GM12875 (cell line): ENCODE results near the gene CASR.

Experiments
- H3K4me3 ChIP-seq: one replicate; pipeline ENCODE4 v1.5.1; 2011; ENCODE audit warnings: low read depth, low read length, control low read depth
- TF ChIP-seq, protein P1 (sequence below): IDR thresholded peaks from 2 replicates; pipeline ENCODE4 v1.5.1; 2011; ENCODE audit warnings: low read depth, mild to moderate bottlenecking, control low read depth, inconsistent platforms, low read length, moderate library complexity, borderline replicate concordance; ENCODE audit not compliant: insufficient read depth

Gene CASR

DNA sequence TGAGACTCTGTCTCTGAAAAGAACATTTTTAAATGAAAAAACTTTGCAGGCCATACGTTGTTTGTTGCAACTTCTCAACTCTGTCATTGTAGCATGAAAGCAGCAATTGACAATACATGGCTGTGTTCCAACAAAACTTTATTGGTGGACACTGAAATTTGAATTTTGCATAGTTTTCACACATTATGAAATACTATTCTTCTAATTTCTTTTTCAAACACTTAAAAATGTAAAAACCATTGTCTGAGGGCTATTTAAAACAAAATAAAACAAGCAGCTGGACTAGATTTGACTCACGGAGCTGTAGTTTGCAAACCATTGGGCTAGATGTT is 123.1 kb downstream of the CASR start:
- no peak overlapping the region for H3K4me3 ChIP-seq
- TF ChIP-seq, protein P1, sequence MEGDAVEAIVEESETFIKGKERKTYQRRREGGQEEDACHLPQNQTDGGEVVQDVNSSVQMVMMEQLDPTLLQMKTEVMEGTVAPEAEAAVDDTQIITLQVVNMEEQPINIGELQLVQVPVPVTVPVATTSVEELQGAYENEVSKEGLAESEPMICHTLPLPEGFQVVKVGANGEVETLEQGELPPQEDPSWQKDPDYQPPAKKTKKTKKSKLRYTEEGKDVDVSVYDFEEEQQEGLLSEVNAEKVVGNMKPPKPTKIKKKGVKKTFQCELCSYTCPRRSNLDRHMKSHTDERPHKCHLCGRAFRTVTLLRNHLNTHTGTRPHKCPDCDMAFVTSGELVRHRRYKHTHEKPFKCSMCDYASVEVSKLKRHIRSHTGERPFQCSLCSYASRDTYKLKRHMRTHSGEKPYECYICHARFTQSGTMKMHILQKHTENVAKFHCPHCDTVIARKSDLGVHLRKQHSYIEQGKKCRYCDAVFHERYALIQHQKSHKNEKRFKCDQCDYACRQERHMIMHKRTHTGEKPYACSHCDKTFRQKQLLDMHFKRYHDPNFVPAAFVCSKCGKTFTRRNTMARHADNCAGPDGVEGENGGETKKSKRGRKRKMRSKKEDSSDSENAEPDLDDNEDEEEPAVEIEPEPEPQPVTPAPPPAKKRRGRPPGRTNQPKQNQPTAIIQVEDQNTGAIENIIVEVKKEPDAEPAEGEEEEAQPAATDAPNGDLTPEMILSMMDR: no peak

DNA sequence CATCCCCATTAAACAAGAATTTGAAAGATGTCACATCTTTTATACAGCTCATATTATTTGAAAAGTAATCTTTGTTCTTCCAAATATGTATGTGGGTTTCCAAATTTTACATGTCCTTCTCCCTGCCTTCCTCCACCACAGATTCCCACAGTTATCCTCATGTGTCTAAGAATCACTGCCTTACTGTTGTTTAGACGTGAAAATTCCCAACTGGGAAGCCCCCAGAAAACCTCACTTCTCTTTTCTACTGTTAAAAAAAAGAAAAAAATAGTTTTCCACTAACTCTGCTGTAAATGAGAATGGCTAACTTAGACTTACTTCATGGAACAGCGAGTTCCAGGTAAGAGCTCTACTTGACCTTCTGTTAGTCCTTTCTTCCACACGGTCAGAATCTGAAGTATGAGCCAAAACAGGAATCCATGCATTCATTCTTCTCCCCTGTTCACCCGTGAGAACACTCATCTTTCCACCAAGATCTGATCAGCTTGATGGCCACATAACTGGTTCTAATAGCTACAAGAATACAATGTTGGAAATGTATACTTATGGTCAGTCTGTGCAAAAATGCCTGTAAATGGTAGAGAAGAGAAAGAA is 123.7 kb downstream of the CASR start:
- TF ChIP-seq, protein P1: no peak
- no peak overlapping the region for H3K4me3 ChIP-seq

DNA sequence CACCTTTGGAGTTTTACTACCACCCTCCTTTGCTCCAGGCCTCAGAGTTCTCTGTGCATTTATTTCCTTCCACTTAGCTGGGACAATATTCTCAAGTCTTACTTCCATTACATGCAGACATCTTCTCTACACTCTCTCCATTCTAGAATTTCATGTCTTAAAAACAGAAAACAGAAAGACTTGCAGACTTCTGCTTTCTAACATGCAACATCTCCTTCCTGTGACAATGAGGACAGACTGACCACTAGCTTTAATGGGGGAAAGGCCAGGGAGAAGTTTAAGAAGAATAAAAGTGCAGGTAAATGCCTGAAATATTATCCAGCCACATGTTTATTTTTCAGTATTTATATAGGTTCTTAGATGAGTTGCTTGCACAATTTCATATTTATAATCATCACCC is 124.5 kb downstream of the CASR start:
- H3K4me3 ChIP-seq: no peak overlapping the region
- TF ChIP-seq, protein P1: no peak

DNA sequence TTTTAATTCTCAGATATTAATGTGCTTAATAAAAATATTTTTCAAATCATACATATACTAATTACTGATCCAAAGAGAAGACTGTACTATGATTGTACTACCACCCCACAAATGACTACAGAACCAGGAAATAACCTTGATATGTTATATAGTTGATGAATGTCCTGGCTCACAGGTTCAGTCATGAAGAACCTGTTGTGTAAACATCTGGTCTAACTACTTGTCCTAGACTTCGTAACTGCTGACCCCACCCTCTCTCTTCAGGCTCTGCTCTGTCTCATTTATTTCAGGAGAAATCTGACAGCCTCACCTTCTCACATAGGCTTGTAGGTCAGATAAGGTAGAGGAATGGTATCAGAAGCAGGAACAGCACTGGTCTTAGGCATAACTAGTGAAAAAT is 126.9 kb downstream of the CASR start:
- H3K4me3 ChIP-seq: no peak overlapping the region
- TF ChIP-seq, protein P1: no peak

DNA sequence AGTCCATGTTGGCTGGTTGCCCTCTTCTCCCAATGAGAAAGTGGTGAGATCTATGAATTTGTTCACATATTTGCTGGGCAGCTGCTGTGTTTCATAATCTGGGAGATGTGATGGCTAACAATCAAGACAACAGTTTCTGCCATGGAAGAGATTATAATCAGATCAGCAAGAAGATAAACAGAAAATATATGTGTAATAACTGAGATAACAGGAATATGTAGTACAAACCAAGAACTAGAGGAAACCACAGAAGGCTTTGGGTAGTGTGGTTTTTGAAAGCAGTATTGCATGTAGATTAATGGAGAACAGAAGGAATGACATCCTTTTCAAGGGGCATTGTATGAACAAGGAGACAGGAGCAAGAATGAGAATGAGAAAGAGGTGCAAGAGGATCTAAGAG is 129.4 kb downstream of the CASR start:
- H3K4me3 ChIP-seq: no peak overlapping the region
- TF ChIP-seq, protein P1: no peak

DNA sequence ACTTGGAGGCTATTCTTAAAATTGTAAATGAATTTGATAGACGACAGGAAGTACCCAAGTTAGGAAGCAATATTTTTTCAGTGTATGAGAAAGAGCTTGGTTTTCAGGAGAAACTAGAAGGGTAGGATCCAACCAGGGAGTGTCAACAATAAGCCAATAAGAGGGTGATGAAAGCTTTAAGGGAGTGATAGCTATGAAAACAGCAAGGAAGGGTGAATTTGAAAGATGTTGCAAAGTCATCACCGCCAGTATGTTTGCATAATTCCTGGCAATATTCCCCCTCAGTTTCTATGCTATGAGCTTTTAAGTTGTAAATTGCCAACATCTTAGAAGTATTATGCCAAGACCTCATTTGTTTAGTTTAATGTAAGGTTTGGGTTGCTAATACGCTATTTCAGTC is 129.8 kb downstream of the CASR start:
- H3K4me3 ChIP-seq: no peak overlapping the region

DNA sequence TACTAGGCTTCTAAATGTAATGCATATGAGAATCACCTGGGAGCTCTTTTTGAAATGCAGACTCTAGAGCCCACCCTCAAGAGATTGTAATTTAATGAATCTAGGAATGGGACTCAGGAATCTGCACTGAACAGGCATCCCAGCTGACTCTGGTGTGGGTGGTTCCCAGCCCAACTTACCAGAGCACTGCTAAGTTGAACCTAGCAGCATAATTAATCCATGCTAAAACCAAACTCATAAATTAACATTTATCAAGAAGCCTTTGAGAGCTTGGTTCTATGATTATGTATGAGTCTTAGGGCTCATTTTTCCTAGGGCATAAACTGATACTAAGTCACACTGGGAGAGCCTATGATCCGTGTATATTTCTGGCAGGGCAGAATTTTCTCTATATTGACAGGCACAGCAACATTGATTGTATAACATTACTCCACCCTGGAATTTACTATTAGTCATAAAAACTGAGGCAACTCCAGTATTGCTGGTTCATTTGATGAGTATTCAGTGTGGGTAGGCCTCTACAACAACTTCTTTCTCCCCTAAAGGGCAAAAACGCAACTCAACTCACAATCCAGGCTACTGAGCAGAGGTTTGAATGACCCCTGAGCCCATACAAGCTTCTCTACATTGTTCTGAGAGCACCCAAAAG is 130.9 kb downstream of the CASR start:
- no peak overlapping the region for H3K4me3 ChIP-seq
- TF ChIP-seq, protein P1: no peak

More for the DNA sequence above, 129.8 kb downstream of the CASR start:
- TF ChIP-seq, protein P1: no peak
